HEK293 (cell line): Measurements from ENCODE around the gene GDPGP1.
A peak's percentile ranks its signal among the peaks of the same experiment; 100 is the strongest.

Experiments used
- CTCF ChIA-PET: fragments of 350-600 bp; formaldehyde crosslinking; extraction: SDS; loops from one replicate; lab custom pipeline; 2021; ENCODE audit warnings: antibody characterized with exemption; lab: Yijun Ruan, JAX
- POLR2A ChIA-PET: fragments of 300-600 bp; formaldehyde crosslinking; extraction: SDS; loops from one replicate; lab custom pipeline; 2020; ENCODE audit warnings: antibody characterized with exemption, inconsistent platforms; lab: Yijun Ruan, JAX
- H3K27ac ChIP-seq: fragments of 200-500 bp; sonication (Bioruptor generic); 2 replicates; pipeline ENCODE4 v1.5.1; 2014; ENCODE audit warnings: low read depth, low read length, control low read depth, inconsistent platforms; ENCODE audit errors: extremely low read depth
- H3K36me3 ChIP-seq, 2 experiments: fragments of 200-500 bp in 1 of 2; sonication (Bioruptor generic) in 1 of 2; 1 replicate in 1 of 2; 2 replicates in 1 of 2; pipeline ENCODE4 v1.5.1; 2014 to 2017; ENCODE audit warnings: inconsistent platforms in 2 of 2, low read length in 2 of 2; ENCODE audit not compliant: control insufficient read depth in 2 of 2, insufficient read depth in 1 of 2
- H3K4me1 ChIP-seq: fragments of 200-500 bp; sonication (Bioruptor generic); 2 replicates; pipeline ENCODE4 v1.5.1; 2014; ENCODE audit warnings: mild to moderate bottlenecking, low read length, inconsistent platforms; ENCODE audit not compliant: control insufficient read depth, insufficient read depth
- H3K4me3 ChIP-seq: 2 replicates; pipeline ENCODE4 v1.5.1; 2011; ENCODE audit warnings: low read depth, mild to moderate bottlenecking, control low read depth, low read length, moderate library complexity
- H3K9me3 ChIP-seq: fragments of 200-500 bp; sonication (Bioruptor generic); 2 replicates; pipeline ENCODE4 v1.5.1; 2014; ENCODE audit warnings: low read depth, low read length, inconsistent platforms; ENCODE audit not compliant: control insufficient read depth, insufficient read depth
- GLI4 ChIP-seq: fragments of 450-650 bp; formaldehyde crosslinking; IDR thresholded peaks from 2 replicates; pipeline ENCODE4 v1.5.1; 2016; ENCODE audit warnings: missing biosample characterization, missing genetic modification characterization
- GLIS2 ChIP-seq: fragments of 450-650 bp; formaldehyde crosslinking; IDR thresholded peaks from 2 replicates; pipeline ENCODE4 v1.5.1; 2016; ENCODE audit warnings: missing biosample characterization, missing genetic modification characterization
- IKZF3 ChIP-seq: fragments of 450-650 bp; IDR thresholded peaks from 2 replicates; pipeline ENCODE4 v1.5.0; 2018; ENCODE audit warnings: missing biosample characterization, mild to moderate bottlenecking, missing genetic modification characterization, moderate library complexity
- KLF8 ChIP-seq: fragments of 450-650 bp; formaldehyde crosslinking; IDR thresholded peaks from 2 replicates; pipeline ENCODE4 v1.5.1; 2016; ENCODE audit warnings: missing biosample characterization, missing genetic modification characterization
- SP2 ChIP-seq: fragments of 450-650 bp; formaldehyde crosslinking; IDR thresholded peaks from 2 replicates; pipeline ENCODE4 v1.5.1; 2016; ENCODE audit warnings: missing biosample characterization, missing genetic modification characterization
- TRIM28 ChIP-seq: IDR thresholded peaks from 2 replicates; pipeline ENCODE4 v1.6.1; 2011; ENCODE audit warnings: low read length, control low read depth, borderline replicate concordance
- ZFP3 ChIP-seq: fragments of 450-650 bp; formaldehyde crosslinking; IDR thresholded peaks from 2 replicates; pipeline ENCODE4 v1.5.1; 2016; ENCODE audit warnings: low read depth, missing biosample characterization, missing genetic modification characterization
- ZNF202 ChIP-seq: fragments of 450-650 bp; formaldehyde crosslinking; IDR thresholded peaks from 2 replicates; pipeline ENCODE4 v1.5.1; 2016; ENCODE audit warnings: missing biosample characterization, missing genetic modification characterization, borderline replicate concordance
- ZNF335 ChIP-seq: fragments of 450-650 bp; formaldehyde crosslinking; conservative IDR thresholded peaks from 2 replicates; pipeline ENCODE4 v1.5.1; 2016; ENCODE audit warnings: missing biosample characterization, missing genetic modification characterization
- ZNF48 ChIP-seq: fragments of 450-650 bp; formaldehyde crosslinking; IDR thresholded peaks from 2 replicates; pipeline ENCODE4 v1.5.1; 2016; ENCODE audit warnings: missing biosample characterization, missing genetic modification characterization
- ZNF521 ChIP-seq: fragments of 450-650 bp; formaldehyde crosslinking; IDR thresholded peaks from 2 replicates; pipeline ENCODE4 v1.5.1; 2017; ENCODE audit warnings: missing biosample characterization, mild to moderate bottlenecking, missing genetic modification characterization
- ZNF561 ChIP-seq: fragments of 450-650 bp; IDR thresholded peaks from 2 replicates; pipeline ENCODE4 v1.5.1; 2018; ENCODE audit warnings: missing biosample characterization, missing genetic modification characterization, borderline replicate concordance
- ZNF707 ChIP-seq: fragments of 450-650 bp; formaldehyde crosslinking; IDR thresholded peaks from 2 replicates; pipeline ENCODE4 v1.5.1; 2016; ENCODE audit warnings: missing biosample characterization, missing genetic modification characterization
- TF ChIP-seq, protein P1 (sequence below): fragments of 450-650 bp; formaldehyde crosslinking; IDR thresholded peaks from 2 replicates; pipeline ENCODE4 v1.5.1; 2016; ENCODE audit warnings: missing biosample characterization, missing genetic modification characterization
- TF ChIP-seq, protein P2 (sequence below): fragments of 450-650 bp; formaldehyde crosslinking; IDR thresholded peaks from 2 replicates; pipeline ENCODE4 v1.5.1; 2016; ENCODE audit warnings: missing biosample characterization, missing genetic modification characterization, borderline replicate concordance
- TF ChIP-seq, protein P3 (sequence below): fragments of 450-650 bp; formaldehyde crosslinking; IDR thresholded peaks from 2 replicates; pipeline ENCODE4 v1.5.1; 2016; ENCODE audit warnings: missing biosample characterization, missing genetic modification characterization
- TF ChIP-seq, protein P4 (sequence below): fragments of 450-650 bp; formaldehyde crosslinking; IDR thresholded peaks from 2 replicates; pipeline ENCODE4 v1.5.1; 2017; ENCODE audit warnings: missing biosample characterization, missing genetic modification characterization

The GDPGP1 gene

DNA sequence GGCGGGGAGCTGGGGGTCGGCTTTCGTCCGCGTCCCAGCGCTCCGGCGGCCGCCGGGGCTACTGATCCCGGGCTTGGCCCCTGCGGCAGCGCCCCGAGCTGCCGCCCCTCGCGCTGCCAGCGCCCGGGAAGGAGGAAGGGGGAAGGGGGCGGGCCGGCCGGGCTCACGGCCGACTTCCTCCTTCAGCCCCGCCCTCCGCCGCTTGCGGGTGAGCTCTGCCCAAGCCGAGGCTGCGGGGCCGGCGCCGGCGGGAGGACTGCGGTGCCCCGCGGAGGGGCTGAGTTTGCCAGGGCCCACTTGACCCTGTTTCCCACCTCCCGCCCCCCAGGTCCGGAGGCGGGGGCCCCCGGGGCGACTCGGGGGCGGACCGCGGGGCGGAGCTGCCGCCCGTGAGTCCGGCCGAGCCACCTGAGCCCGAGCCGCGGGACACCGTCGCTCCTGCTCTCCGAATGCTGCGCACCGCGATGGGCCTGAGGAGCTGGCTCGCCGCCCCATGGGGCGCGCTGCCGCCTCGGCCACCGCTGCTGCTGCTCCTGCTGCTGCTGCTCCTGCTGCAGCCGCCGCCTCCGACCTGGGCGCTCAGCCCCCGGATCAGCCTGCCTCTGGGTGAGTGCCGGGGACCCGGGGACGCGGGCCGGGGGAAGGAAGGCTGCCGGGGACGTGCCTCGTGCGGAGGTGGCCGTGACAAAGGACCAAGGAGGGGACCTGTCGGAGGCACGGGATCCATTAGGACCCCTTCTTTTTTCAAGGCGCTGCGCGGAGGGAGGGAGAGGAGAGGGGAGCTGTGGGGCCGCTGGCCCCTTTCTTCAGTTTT, 32.7 kb upstream of the GDPGP1 start, which contains the start of gene SEMA4B (continued):
- TF ChIP-seq ZFP3 (tag by site-specific recombination) (no peak), ZNF202 (no peak), GLIS2 (tag by site-specific recombination) (no peak; the same call in 1 of the 2 replicates), KLF8 (tag by site-specific recombination) (peak; percentile 65; the same call in 1 of the 2 replicates), ZNF561 (tag by site-specific recombination) (peak; percentile 72), GLI4 (no peak), ZNF48 (tag by site-specific recombination) (no peak)
- TF ChIP-seq, protein P1, sequence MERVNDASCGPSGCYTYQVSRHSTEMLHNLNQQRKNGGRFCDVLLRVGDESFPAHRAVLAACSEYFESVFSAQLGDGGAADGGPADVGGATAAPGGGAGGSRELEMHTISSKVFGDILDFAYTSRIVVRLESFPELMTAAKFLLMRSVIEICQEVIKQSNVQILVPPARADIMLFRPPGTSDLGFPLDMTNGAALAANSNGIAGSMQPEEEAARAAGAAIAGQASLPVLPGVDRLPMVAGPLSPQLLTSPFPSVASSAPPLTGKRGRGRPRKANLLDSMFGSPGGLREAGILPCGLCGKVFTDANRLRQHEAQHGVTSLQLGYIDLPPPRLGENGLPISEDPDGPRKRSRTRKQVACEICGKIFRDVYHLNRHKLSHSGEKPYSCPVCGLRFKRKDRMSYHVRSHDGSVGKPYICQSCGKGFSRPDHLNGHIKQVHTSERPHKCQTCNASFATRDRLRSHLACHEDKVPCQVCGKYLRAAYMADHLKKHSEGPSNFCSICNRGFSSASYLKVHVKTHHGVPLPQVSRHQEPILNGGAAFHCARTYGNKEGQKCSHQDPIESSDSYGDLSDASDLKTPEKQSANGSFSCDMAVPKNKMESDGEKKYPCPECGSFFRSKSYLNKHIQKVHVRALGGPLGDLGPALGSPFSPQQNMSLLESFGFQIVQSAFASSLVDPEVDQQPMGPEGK (tag by site-specific recombination) = 0 out of 2 replicates have a peak, but pooled peaks have one; percentile 45
- TF ChIP-seq, protein P2, sequence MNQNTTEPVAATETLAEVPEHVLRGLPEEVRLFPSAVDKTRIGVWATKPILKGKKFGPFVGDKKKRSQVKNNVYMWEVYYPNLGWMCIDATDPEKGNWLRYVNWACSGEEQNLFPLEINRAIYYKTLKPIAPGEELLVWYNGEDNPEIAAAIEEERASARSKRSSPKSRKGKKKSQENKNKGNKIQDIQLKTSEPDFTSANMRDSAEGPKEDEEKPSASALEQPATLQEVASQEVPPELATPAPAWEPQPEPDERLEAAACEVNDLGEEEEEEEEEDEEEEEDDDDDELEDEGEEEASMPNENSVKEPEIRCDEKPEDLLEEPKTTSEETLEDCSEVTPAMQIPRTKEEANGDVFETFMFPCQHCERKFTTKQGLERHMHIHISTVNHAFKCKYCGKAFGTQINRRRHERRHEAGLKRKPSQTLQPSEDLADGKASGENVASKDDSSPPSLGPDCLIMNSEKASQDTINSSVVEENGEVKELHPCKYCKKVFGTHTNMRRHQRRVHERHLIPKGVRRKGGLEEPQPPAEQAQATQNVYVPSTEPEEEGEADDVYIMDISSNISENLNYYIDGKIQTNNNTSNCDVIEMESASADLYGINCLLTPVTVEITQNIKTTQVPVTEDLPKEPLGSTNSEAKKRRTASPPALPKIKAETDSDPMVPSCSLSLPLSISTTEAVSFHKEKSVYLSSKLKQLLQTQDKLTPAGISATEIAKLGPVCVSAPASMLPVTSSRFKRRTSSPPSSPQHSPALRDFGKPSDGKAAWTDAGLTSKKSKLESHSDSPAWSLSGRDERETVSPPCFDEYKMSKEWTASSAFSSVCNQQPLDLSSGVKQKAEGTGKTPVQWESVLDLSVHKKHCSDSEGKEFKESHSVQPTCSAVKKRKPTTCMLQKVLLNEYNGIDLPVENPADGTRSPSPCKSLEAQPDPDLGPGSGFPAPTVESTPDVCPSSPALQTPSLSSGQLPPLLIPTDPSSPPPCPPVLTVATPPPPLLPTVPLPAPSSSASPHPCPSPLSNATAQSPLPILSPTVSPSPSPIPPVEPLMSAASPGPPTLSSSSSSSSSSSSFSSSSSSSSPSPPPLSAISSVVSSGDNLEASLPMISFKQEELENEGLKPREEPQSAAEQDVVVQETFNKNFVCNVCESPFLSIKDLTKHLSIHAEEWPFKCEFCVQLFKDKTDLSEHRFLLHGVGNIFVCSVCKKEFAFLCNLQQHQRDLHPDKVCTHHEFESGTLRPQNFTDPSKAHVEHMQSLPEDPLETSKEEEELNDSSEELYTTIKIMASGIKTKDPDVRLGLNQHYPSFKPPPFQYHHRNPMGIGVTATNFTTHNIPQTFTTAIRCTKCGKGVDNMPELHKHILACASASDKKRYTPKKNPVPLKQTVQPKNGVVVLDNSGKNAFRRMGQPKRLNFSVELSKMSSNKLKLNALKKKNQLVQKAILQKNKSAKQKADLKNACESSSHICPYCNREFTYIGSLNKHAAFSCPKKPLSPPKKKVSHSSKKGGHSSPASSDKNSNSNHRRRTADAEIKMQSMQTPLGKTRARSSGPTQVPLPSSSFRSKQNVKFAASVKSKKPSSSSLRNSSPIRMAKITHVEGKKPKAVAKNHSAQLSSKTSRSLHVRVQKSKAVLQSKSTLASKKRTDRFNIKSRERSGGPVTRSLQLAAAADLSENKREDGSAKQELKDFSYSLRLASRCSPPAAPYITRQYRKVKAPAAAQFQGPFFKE (tag by site-specific recombination) = no peak
- TF ChIP-seq, all 188 proteins: peak for 30

DNA sequence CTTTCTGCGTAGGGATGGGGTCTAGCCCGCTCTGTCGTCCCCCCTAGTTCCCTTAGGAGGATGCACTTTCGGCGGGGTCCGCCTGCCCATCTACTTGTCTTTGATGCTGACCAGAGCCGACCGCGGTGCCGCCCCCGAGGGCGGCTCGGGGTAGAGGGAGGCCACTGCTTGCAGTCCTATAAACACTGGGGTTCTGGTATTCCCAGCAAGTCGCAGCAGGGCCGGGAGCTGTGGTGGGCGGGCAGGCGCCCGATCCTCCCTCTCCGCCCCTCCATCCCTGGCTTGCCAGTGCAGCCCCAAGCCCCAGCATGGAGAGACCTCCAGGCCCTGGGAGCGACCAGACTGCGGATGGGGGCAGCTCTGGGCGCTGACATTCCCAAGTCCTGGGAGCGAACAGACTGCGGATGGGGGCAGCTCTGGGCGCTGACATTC, 32.0 kb upstream of the GDPGP1 start:
- CTCF ChIA-PET = interaction anchor here (0.7 to 3.5 kb wide), 6 partner anchors 12 to 730 kb away, joined by 3 to 20 read pairs (median 4); no protein-coding TSS in a partner anchor
- no peaks in the 10 kb centered on the region for H3K36me3 ChIP-seq
- TF ChIP-seq ZNF707 = no peak
- peak; percentile 17; the same call in 1 of the 2 replicates for TF ChIP-seq ZNF335 (tag by site-specific recombination)
- TF ChIP-seq, protein P3, sequence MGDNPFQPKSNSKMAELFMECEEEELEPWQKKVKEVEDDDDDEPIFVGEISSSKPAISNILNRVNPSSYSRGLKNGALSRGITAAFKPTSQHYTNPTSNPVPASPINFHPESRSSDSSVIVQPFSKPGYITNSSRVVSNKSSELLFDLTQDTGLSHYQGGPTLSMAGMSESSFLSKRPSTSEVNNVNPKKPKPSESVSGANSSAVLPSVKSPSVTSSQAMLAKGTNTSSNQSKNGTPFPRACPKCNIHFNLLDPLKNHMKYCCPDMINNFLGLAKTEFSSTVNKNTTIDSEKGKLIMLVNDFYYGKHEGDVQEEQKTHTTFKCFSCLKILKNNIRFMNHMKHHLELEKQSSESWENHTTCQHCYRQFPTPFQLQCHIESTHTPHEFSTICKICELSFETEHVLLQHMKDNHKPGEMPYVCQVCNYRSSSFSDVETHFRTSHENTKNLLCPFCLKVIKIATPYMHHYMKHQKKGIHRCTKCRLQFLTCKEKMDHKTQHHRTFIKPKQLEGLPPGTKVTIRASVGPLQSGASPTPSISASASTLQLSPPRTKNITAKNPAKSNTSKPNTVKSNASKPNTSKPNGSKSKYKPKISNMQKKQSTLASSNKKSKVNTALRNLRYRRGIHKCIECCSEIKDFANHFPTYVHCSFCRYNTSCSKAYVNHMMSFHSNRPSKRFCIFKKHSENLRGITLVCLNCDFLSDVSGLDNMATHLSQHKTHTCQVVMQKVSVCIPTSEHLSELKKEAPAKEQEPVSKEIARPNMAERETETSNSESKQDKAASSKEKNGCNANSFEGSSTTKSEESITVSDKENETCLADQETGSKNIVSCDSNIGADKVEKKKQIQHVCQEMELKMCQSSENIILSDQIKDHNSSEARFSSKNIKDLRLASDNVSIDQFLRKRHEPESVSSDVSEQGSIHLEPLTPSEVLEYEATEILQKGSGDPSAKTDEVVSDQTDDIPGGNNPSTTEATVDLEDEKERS = no peak
- TF ChIP-seq, protein P4, sequence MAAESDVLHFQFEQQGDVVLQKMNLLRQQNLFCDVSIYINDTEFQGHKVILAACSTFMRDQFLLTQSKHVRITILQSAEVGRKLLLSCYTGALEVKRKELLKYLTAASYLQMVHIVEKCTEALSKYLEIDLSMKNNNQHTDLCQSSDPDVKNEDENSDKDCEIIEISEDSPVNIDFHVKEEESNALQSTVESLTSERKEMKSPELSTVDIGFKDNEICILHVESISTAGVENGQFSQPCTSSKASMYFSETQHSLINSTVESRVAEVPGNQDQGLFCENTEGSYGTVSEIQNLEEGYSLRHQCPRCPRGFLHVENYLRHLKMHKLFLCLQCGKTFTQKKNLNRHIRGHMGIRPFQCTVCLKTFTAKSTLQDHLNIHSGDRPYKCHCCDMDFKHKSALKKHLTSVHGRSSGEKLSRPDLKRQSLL (tag by site-specific recombination) = no peak
- no peak for TF ChIP-seq ZNF521
- peak; percentile 60 for TF ChIP-seq SP2 (tag by site-specific recombination)
- TF ChIP-seq TRIM28 = no peak
- 0 out of 2 replicates have a peak, but pooled peaks have one; percentile 10 for TF ChIP-seq IKZF3 (tag by site-specific recombination)

More for the DNA sequence above, 32.0 kb upstream of the GDPGP1 start:
- H3K9me3 ChIP-seq = no peaks in the 10 kb centered on the region
- peaks cover 8% of the 10 kb centered on the region for H3K4me1 ChIP-seq
- POLR2A ChIA-PET = interaction anchor here (1.2 to 4.3 kb wide), 11 partner anchors 10 to 47 kb away, joined by 4 to 48 read pairs (median 7); partner anchors contain the start of genes CIB1, GDPGP1 and TTLL13
- H3K27ac ChIP-seq = no peak overlapping the region; the same call in 1 of the 2 replicates
- peak overlapping the region; percentile 67 for H3K4me3 ChIP-seq
